ENCODE results near the gene WFDC9.
"Not testable (repeated sequence)": the region's sequence is repeated elsewhere in the genome, so short reads cannot be mapped to it uniquely, and the experiment has no call there.

The WFDC9 gene

DNA sequence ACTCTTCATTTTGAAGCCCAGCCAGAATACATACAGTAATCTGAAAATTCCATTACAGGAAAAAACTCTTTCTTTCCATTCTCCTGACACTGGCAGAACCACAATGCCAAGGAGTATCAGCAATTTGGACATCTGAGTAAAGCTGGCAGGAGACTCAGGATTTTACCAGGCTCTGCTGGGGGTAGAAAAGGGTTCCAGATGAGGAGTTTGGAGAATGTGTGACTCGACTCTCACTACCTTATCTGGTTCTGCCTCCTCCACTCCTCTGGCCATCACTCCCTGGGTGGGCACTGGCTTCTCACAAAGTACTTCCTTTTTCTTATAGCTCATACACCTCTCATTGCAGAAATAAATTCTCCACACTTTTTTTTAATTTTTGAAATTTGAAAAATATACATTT, 41.4 kb downstream of the WFDC9 start:
- no peak for DNase-seq

DNA sequence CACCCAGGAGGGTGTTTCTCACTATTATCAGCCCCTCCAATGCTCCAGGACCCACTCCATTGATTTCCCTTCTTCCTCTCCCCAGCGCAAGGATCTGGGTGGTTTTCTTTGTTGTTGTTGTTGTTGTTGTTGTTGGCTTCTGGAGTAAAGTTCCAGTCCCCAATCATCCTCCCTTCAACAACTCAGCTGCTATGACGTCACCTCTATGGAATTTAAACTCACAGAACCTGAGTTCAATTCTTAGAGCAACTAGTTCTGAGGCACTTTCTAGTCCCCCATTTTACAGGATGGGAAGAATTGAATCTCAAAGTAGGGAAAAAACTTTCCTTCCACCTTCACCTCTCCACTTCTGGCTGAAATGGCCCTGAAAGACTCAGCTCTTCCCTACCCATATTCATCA, 42.3 kb downstream of the WFDC9 start:
- no peak for DNase-seq

DNA sequence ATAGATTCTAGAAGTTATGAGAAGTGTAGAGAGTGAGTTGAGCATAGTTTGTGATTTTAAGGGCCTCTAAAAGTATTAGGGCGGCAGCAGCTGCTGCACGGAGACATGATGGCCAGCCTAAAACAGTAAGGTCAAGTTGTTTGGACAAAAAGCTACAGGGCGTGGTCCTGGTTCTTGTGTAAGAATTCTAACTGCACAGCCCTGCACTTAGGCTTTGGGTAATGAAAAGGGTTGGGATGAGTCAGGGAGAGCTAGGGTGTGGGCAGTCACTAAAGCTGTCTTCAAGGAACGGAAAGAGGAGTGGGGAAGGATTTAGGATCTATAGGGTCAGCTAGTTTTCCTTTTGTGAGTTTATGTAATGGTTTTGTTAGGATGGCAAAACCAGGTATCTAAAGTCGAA, 45.1 kb downstream of the WFDC9 start:
- not testable (repeated sequence) for DNase-seq

DNA sequence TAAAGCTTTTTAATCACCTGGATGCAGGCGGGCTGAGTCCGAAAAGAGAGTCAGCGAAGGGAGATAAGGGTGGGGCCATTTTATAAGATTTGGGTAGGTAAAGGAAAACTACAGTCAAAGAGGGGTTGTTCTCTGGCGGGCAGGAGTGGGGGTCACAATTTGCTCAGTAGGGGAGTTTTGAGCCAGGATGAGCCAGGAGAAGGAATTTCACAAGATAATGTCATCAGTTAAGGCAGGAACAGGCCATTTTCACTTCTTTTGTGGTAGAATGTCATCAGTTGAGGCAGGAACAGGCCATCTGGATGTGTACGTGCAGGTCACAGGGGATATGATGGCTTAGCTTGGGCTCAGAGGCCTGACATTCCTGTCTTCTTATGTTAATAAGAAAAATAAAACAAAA, 46.8 kb downstream of the WFDC9 start:
- DNase-seq: not testable (repeated sequence)

DNA sequence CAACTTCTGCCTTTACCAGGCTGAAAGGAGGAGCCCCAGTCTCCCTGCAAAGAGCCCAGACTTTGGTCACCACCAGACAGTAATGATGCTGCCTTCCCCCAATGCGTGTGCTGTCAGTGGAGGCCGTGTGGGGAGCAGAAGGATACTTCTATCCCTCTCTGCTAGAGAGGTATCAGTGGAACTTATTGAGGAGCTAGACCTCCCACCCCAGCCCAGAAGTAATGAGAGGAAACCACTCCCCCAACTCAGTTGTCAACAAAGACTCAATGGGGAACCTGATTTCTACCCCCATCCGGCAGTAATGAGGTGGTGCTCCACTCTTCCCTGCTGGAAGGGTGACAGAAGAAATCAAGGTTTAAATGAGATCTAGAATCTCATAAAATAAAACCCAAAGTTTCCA, 47.6 kb downstream of the WFDC9 start:
- no peak for DNase-seq

DNA sequence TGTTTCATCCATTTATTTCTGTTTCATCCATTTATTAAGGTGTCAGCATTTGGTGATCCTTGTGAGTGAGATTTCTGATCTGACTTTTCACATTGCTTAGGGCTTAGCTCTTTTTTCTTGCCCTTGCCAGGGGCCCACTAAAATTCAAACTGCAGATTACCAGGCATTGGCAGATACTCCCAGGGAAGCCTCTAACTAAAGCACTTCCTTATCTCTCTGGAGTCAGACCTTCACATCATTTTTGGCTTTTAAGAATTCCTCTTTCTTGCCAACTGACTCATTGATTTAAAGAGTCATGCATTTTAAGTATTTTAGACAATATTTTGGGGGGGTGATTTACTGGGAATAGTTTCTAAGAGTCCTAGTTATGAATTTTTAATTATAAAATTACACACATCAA, 49.4 kb downstream of the WFDC9 start:
- no peak for DNase-seq

DNA sequence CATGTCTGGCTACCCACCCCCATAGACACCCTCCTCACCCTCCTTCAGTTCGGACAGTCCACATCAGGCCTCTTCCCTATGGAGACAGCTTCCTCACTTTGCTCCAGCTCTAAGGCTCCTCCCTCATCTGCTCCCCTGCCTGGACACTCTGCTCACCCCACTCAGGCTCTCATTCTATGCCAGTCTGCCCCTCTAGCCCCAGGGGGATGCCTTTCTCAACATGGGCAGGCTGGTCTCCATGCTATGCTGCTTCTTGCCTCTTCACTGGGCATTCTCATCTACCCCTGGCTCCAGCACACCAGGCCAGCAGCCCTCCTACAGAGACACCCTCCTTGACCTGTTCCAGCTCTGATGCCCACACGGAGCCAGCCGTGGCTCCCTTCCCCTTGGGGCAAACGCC, 51.9 kb downstream of the WFDC9 start, which contains the start of gene WFDC8:
TSS of gene WFDC8 (minus strand) at position 101 of the 400 bp plus-strand sequence. CDS start at position 64, 37 bp downstream.
- DNase-seq: no peak

DNA sequence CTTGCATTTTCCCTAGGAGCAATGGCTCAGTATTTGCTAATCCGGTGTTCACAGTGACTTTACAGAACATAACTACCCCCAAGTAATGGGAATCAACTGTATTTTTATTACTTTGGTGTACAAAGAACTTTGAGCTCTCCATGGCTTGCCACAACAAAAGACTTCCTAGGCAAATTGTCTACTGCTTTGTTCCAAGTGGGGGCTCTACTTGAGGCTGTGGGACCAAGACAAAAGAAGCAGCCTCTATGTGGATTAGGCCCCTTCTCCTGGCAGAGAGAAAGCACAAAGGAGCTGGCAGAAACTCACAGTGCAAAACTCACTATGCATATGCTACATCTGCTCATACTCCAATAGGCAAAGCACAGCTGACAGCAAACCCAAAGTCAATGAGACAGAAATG, 52.9 kb downstream of the WFDC9 start:
- no peak for DNase-seq

DNA sequence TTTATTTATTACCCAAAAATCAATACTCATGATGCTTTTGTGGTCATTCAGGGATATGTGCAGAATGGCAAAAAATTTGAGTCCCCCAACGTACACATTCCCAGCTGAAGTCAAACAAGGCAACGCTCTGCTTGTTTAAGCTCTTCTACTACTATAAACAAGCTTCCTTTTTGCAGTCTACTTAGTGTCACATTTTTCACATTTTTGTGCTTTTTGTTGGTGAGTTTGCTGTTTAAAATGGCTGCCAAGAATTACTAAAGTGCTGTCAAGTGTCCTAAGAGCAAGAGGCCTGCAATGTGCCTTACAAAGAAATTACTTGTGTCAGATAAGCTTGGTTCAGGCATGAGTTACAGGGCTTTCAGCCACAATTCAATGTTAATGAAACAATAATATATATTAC, 54.1 kb downstream of the WFDC9 start:
- no peak for DNase-seq

DNA sequence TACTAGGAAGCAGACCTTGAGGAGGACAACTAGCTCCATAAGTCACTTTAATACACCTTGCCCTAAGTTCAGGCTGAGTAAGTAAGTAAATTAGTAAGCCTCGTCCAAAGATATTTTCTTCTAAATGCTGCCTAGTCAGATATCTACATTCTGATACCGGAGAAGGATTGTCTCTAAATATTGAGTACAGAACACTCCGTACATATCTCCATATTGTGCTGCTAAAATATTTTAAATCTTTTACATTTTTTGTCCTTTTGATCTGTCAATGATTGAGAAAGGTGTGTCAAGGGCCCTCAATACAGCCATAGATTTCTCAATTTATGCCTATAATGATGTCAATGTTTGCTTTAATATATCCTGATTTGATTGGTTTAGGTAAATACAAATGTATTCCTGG, 55.2 kb downstream of the WFDC9 start:
- no peak for DNase-seq

DNA sequence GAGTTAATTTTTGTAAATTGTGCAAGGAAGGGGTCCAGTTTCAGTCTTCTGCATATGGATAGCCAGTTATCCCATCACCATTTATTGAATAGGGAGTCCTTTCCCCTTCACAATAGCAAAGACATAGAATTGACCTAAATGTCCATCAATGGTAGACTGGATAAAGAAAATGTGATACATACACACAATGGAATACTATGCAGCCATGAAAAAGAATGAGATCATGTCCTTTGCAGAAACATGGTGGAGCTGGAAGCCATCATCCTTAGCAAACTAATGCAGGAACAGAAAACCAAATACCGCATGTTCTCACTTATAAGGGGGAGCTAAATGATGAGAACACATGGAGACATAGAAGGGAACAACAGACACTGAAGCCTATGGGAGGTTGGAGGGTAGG, 61.4 kb downstream of the WFDC9 start:
- DNase-seq: not testable (repeated sequence)

DNA sequence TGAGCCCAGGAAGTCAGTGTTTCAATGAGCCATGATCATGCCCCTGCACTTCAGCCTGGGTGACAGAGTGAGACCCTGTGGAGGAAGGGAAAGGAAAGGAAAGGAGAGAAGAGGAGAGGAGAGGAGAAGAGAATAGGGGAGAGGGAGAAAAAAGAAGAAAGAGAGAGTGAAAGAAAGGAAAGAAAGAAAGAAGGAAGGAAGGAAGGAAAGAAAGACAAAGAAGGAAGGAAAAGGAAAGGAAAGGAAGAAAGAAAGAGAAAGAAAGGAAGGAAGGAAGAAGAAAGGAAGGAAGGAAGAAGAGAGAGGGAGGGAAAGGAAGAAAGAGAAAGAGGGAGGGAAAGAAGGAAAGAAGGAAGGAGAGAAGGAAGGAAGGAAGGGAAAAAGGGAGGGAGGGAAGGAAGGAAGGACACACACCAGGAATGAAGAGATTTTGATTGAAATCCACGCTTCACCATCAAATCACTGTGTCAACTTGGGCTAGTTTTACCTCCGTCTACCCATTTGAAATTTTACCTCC, 66.3 kb downstream of the WFDC9 start:
- no peak for DNase-seq

Data from SIG-M5 (cell line).